G401 (cell line): ENCODE results near the gene RAB3A. TPM values are rescaled to one million over a fixed set of nuclear protein-coding genes. Genes with fewer than 3 reads are reported as not detected.
"Not testable (repeated sequence)": the region's sequence is repeated elsewhere in the genome, so short reads cannot be mapped to it uniquely, and the experiment has no call there.

Source experiments
- DNase-seq: peaks from one replicate; pipeline ENCODE4 v3.0.0-alpha.2; 2015; ENCODE audit warnings: low spot score
- in situ Hi-C: cut with HindIII; loops from 2 replicates; pipeline ENCODE4 v1.10.0; 2016; ENCODE audit warnings: low sequenced_read_pairs, mixed read lengths
- total RNA-seq: library from RNA; depleted of rRNA; stranded (reverse); fragments of >200 nt; shearing (Covaris generic); gene quantifications from 2 replicates; pipeline ENCODE4 v1.2.3, GENCODE V29; 2014

Gene RAB3A
- total RNA-seq, 1 experiment from 2014 or later, result 0.14 TPM

- peak; percentile 39 for DNase-seq
- in situ Hi-C loops, result no loop called here
Measured at GRCh38 chr19:18173572-18174288, 30.1 kb downstream of the RAB3A start, which contains the start of gene IFI30. TSS of gene IFI30 (plus strand) at chr19:18173813. CDS start at chr19:18173842, 29 bp downstream.

GRCh38 chr19:18173054-18173571 lies 30.7 kb downstream of the RAB3A start:
- DNase-seq, result no peak
- in situ Hi-C loops, result no loop called here

- no peak for DNase-seq
- in situ Hi-C loops, result no loop called here
Measured at GRCh38 chr19:18172331-18173053, 31.4 kb downstream of the RAB3A start.

- no peak for DNase-seq
- in situ Hi-C loops, result no loop called here
Measured at GRCh38 chr19:18171605-18172327, 32.1 kb downstream of the RAB3A start.

GRCh38 chr19:18170714-18171255 lies 33.1 kb downstream of the RAB3A start:
- in situ Hi-C loops, result no loop called here
- no peak for DNase-seq

- DNase-seq, result no peak
- in situ Hi-C loops, result no loop called here
Measured at GRCh38 chr19:18168673-18169381, 35.0 kb downstream of the RAB3A start.

- in situ Hi-C loops, result no loop called here
- peak; percentile 35 for DNase-seq
Measured at GRCh38 chr19:18167975-18168645, 35.7 kb downstream of the RAB3A start.

GRCh38 chr19:18167011-18167410 lies 36.8 kb downstream of the RAB3A start:
- DNase-seq, result no peak
- in situ Hi-C loops, result no loop called here

- in situ Hi-C loops, result no loop called here
- DNase-seq, result no peak
Measured at GRCh38 chr19:18165794-18166544, 37.9 kb downstream of the RAB3A start.

- DNase-seq, result no peak
- in situ Hi-C loops, result no loop called here
Measured at GRCh38 chr19:18164072-18164471, 39.8 kb downstream of the RAB3A start.

GRCh38 chr19:18161636-18162002 lies 42.2 kb downstream of the RAB3A start:
- in situ Hi-C loops, result no loop called here
- DNase-seq, result no peak

- in situ Hi-C loops, result no loop called here
- DNase-seq, result peak; percentile 74
Measured at GRCh38 chr19:18160971-18161635, 42.7 kb downstream of the RAB3A start.

- DNase-seq, result peak; percentile 17
- in situ Hi-C loops, result no loop called here
Measured at GRCh38 chr19:18160493-18160970, 43.3 kb downstream of the RAB3A start.

GRCh38 chr19:18159810-18160209 lies 44.0 kb downstream of the RAB3A start:
- in situ Hi-C loops, result no loop called here
- peak; percentile 7 for DNase-seq

GRCh38 chr19:18159059-18159616 lies 44.7 kb downstream of the RAB3A start:
- in situ Hi-C loops, DNase-seq: not testable (repeated sequence)

- no peak for DNase-seq
- in situ Hi-C loops, result no loop called here
Measured at GRCh38 chr19:18158467-18158866, 45.4 kb downstream of the RAB3A start.
